ENCODE data around the gene DOK5. TPM values are rescaled to one million over a fixed set of nuclear protein-coding genes. Genes with fewer than 3 reads are reported as not detected.

The DOK5 gene
- total and polyA plus RNA-seq, 2 experiments from 2014 or later: 5.0 to 6.9 TPM

DNA sequence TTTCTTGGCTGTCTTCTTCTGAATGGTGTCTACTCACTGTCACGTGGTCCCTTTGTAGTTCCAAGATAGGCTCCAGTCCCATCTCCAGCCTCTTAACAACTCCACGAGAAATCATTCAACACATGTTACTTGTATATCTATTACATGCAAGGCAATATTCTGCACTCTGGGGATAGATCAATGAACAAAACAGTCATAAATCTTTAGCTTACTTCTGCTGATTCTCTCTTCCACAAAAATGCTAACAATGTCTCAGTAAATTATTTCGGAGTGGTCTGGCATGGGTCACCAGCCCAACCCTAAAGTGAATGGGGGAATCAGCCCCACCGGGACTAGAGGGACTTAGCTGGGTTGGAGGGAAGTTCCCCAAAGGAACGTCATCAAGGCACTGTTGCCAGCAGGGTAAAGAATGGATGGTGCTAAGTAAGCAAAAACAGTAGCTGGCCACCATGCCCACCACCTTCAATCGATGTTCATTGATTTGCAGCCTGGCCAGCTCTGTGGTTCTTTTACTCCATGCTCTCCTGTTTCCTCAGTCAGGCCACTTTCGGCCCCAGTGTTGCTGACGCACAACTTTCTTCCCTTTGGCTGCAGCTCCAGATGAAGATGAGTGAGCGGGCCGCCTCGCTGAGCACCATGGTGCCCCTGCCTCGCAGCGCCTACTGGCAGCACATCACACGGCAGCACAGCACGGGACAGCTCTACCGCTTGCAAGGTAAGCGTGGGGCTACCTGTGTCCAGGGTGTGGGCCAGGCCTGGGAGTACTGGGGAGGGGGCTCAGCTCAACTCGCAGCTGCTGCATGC, 167.7 kb downstream of the DOK5 start:
- Histone ChIP-seq H3K79me2 (replicated peaks; ENCODE audit: insufficient read depth) (no peaks in the 10 kb centered on the region), H3K4me2 (no peak overlapping the region), H3K4me1 (ENCODE audit: insufficient read depth) (no peaks in the 10 kb centered on the region), H3K4me3 (no peak overlapping the region), H3K27me3 (ENCODE audit: insufficient read depth) (no peaks in the 10 kb centered on the region), H4K20me1 (replicated peaks; ENCODE audit: insufficient read depth) (0 out of 2 replicates have a peak, but pooled peaks cover 2% of the 10 kb centered on the region), H3K36me3 (ENCODE audit: insufficient read depth) (no peaks in the 10 kb centered on the region), H3K27ac (ENCODE audit: low read depth) (no peak overlapping the region), H3K9me2 (ENCODE audit: insufficient read depth) (no peaks in the 10 kb centered on the region; the same call in 1 of the 2 replicates), H3F3A (replicated peaks; ENCODE audit: low read depth) (no peaks in the 10 kb centered on the region), H2AFZ (no peak overlapping the region)
- no peak overlapping the region for H3K4me3 Mint-ChIP-seq
- H3K4me1 Mint-ChIP-seq: peaks cover 7% of the 10 kb centered on the region
- no peak overlapping the region for H3K27ac Mint-ChIP-seq
- H3K9me3 Mint-ChIP-seq: no peaks in the 10 kb centered on the region
- ATAC-seq (no peak), DNase-seq (ENCODE audit: low spot score) (no peak)
- no peaks in the 10 kb centered on the region for H3K36me3 Mint-ChIP-seq (ENCODE audit: low read depth)
- peaks cover 3% of the 10 kb centered on the region for H3K27me3 Mint-ChIP-seq (ENCODE audit: insufficient read depth, low read depth, poor library complexity)
- no peak for TF ChIP-seq NANOG (IDR thresholded peaks at IDR 0.05; ENCODE audit: borderline replicate concordance)

DNA sequence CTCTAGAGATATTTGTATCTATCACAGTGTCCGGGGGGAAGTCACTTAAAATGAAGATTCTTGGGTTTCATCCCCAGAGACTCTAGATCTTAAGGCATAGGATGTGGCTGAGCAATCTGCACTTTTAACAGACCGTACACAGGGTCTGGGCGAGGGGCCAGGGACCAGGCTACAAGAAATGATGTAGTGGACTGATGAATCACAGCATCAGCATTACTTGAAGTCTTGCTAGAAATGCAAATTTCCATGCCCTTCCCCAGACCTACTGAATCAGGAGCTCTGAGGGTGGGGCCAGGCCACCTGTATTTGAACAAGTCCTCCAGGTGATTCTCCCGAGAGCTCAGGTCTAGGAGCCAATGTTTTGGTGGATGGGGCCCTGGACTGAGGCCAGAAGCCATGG, 168.4 kb downstream of the DOK5 start:
- no peaks in the 10 kb centered on the region for H3K4me1 ChIP-seq (ENCODE audit: insufficient read depth)
- H3K36me3 ChIP-seq (ENCODE audit: insufficient read depth): no peaks in the 10 kb centered on the region
- H2AFZ ChIP-seq: no peak overlapping the region
- no peaks in the 10 kb centered on the region for H3K36me3 Mint-ChIP-seq (ENCODE audit: low read depth)
- ATAC-seq (no peak), DNase-seq (ENCODE audit: low spot score) (no peak)
- H3K4me1 Mint-ChIP-seq: peaks cover 7% of the 10 kb centered on the region
- no peak overlapping the region for H3K4me3 ChIP-seq
- H3K9me2 ChIP-seq (ENCODE audit: insufficient read depth): no peaks in the 10 kb centered on the region; the same call in 1 of the 2 replicates
- no peaks in the 10 kb centered on the region for H3F3A ChIP-seq (replicated peaks; ENCODE audit: low read depth)
- H3K4me2 ChIP-seq: no peak overlapping the region
- H3K27ac Mint-ChIP-seq: no peak overlapping the region
- no peaks in the 10 kb centered on the region for H3K9me3 Mint-ChIP-seq
- H4K20me1 ChIP-seq (replicated peaks; ENCODE audit: insufficient read depth): 0 out of 2 replicates have a peak, but pooled peaks cover 2% of the 10 kb centered on the region
- H3K79me2 ChIP-seq (replicated peaks; ENCODE audit: insufficient read depth): no peaks in the 10 kb centered on the region
- no peak overlapping the region for H3K27ac ChIP-seq (ENCODE audit: low read depth)
- H3K4me3 Mint-ChIP-seq: no peak overlapping the region
- H3K27me3 ChIP-seq (ENCODE audit: insufficient read depth): no peaks in the 10 kb centered on the region
- H3K27me3 Mint-ChIP-seq (ENCODE audit: insufficient read depth, low read depth, poor library complexity): peaks cover 3% of the 10 kb centered on the region
- TF ChIP-seq JUNB (IDR thresholded peaks at IDR 0.05; ENCODE audit: unreplicated experiment) (no peak), EZH2 (IDR thresholded peaks at IDR 0.05; ENCODE audit: low read depth, unreplicated experiment) (no peak), ZNF331 (CRISPR knock-in tag; IDR thresholded peaks at IDR 0.05; ENCODE audit: low read depth) (no peak), NANOG (IDR thresholded peaks at IDR 0.05; ENCODE audit: borderline replicate concordance) (no peak), EZH2phosphoT487 (IDR thresholded peaks at IDR 0.05; ENCODE audit: unreplicated experiment) (no peak), POLR2AphosphoS5 (IDR thresholded peaks at IDR 0.05; ENCODE audit: low read depth) (no peak), CREB1 (CRISPR knock-in tag; IDR thresholded peaks at IDR 0.05; ENCODE audit: low read depth) (no peak), ZNF114 (CRISPR knock-in tag; IDR thresholded peaks at IDR 0.05) (no peak)
- TF ChIP-seq, protein P1, sequence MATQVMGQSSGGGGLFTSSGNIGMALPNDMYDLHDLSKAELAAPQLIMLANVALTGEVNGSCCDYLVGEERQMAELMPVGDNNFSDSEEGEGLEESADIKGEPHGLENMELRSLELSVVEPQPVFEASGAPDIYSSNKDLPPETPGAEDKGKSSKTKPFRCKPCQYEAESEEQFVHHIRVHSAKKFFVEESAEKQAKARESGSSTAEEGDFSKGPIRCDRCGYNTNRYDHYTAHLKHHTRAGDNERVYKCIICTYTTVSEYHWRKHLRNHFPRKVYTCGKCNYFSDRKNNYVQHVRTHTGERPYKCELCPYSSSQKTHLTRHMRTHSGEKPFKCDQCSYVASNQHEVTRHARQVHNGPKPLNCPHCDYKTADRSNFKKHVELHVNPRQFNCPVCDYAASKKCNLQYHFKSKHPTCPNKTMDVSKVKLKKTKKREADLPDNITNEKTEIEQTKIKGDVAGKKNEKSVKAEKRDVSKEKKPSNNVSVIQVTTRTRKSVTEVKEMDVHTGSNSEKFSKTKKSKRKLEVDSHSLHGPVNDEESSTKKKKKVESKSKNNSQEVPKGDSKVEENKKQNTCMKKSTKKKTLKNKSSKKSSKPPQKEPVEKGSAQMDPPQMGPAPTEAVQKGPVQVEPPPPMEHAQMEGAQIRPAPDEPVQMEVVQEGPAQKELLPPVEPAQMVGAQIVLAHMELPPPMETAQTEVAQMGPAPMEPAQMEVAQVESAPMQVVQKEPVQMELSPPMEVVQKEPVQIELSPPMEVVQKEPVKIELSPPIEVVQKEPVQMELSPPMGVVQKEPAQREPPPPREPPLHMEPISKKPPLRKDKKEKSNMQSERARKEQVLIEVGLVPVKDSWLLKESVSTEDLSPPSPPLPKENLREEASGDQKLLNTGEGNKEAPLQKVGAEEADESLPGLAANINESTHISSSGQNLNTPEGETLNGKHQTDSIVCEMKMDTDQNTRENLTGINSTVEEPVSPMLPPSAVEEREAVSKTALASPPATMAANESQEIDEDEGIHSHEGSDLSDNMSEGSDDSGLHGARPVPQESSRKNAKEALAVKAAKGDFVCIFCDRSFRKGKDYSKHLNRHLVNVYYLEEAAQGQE (IDR thresholded peaks at IDR 0.05; ENCODE audit: unreplicated experiment): no peak
- TF ChIP-seq, protein P2, sequence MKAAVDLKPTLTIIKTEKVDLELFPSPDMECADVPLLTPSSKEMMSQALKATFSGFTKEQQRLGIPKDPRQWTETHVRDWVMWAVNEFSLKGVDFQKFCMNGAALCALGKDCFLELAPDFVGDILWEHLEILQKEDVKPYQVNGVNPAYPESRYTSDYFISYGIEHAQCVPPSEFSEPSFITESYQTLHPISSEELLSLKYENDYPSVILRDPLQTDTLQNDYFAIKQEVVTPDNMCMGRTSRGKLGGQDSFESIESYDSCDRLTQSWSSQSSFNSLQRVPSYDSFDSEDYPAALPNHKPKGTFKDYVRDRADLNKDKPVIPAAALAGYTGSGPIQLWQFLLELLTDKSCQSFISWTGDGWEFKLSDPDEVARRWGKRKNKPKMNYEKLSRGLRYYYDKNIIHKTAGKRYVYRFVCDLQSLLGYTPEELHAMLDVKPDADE (IDR thresholded peaks at IDR 0.05): no peak
- TF ChIP-seq, protein P3, sequence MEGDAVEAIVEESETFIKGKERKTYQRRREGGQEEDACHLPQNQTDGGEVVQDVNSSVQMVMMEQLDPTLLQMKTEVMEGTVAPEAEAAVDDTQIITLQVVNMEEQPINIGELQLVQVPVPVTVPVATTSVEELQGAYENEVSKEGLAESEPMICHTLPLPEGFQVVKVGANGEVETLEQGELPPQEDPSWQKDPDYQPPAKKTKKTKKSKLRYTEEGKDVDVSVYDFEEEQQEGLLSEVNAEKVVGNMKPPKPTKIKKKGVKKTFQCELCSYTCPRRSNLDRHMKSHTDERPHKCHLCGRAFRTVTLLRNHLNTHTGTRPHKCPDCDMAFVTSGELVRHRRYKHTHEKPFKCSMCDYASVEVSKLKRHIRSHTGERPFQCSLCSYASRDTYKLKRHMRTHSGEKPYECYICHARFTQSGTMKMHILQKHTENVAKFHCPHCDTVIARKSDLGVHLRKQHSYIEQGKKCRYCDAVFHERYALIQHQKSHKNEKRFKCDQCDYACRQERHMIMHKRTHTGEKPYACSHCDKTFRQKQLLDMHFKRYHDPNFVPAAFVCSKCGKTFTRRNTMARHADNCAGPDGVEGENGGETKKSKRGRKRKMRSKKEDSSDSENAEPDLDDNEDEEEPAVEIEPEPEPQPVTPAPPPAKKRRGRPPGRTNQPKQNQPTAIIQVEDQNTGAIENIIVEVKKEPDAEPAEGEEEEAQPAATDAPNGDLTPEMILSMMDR (conservative IDR thresholded peaks at IDR 0.05; ENCODE audit: low read depth in 2 of 2): no peak

All from GM23338 (cell line).